GM19043 (cell line): ENCODE measurements around the gene ZNF593.

Source experiments
- ATAC-seq: cut with Tn5 transposase; IDR thresholded peaks from one replicate; pipeline ENCODE4 v1.9.1; 2021; ENCODE audit warnings: low read depth; ENCODE audit not compliant: unreplicated experiment

Gene ZNF593

DNA sequence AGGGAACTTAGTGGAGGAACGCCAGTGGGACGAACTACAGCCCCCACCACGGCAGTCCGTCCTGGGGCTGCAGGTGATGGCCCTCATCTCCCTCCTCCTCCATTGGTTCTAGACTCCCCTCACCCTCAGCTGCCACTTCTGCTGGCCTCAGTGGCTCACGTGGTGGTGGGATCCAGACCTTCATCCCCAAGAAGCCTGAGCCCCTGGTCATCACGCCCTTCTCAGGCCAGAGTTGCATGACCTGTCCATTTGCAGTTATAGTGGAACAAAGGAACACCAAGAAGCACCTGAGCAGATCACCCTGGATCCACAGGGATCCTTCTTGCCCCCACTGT lies 23.8 kb upstream of the ZNF593 start:
- no peak for ATAC-seq

DNA sequence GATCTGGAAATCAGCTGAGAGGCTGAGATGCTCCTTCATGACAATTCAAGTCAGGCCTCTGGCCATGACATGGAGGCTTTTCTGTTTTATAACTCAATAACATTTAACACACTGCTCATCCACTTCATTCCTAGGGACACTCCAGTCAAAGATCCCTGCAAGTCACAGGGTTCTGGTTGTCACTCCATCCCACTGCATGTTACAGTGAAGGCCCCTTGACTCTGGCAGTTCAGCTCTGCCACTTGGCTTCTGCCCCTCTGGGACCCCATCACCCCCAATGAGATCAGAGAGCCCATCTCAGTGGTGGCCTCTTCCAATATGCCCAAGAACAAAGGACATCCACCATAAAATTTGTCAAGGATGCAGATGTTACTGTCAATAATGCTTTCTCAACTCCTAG lies 20.8 kb upstream of the ZNF593 start:
- no peak for ATAC-seq

DNA sequence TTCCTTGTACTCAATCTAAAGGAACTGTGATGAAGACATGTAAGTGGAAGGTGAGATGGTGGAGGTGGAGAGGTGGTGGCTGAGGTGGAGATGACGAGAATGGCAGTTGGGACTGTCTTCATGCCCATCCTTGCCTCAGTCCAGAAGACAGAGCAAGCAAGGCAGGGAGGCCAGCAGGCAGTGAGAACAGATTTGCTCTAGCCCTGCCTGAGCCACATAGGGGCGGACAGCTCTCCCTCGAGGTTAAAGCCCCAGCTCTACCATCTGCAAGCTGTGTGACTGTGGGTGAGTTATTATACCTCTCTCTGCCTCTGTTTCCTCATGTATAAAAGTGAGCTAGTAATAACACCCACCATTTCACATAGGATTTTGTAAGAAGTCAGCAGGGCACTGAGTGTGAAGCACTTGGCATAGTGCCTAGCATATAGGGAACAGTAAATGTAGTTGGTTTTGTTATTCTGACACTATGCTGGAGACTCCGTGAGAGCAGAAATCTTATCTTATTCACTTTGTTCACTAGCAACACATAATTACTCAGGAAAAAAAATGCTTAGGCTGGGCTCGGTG lies 15.7 kb upstream of the ZNF593 start:
- no peak for ATAC-seq

DNA sequence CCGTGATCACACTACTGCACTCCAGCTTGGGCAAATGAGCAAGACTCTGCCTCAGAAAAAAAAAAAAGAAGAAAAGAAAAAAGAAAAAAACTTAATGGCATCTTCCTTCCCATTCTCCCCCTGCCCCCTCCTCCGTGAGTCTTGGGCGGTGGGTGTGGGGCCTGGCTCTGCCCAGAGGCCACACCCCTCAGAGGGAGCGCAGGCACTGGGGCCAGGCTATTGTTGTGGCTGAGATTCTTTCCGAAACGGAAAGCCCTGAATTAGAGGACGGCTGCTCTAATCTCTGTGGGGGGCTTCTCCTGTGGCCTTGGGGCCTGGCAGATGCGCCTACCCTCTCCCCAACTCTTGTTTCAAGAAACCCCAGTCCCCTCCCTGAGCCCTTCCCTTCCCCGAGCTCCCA lies 15.0 kb upstream of the ZNF593 start:
- ATAC-seq: no peak

DNA sequence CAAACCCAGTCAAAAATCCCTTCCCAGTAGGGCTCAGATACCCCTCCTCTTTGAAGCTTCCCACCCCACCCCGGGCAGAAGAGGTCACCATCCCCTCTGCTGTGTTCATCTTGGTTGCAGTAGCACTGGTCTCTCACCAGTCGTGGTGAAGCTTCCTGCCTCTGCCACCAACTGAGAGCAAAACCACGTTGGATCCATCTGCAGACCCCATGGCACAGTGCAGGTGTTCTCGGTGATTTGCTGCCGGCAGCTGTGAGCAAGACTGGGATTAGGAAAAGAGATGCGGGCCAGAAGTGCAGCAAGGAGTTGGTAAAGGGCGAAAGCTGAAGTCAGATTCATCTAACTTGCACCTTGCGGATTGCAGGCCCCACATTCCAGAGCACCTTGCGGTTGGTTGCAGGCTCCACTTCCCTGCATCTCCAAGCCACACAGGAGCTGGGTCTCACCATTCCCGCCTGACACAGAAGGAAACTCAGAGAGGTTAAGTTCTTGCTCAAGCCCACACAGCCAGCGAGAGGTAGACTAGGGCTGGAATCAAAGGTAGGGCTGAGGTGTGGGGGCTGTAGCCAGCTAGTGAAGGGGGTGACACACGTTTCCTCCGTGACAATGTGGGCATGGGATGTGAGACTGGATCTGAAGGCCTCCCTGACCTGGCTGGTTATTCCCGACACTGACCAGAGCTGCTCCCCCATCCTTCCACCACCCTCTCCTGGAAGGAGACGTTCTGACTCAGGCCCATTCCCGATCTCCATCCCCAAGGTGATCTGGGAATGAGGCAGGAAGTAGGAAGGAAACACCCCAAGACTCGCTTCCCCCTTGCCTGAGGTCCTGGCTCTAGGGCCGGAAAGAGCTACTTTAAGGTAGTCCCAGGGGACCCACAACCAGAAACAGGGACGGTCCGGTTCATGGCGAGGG lies 14.1 kb upstream of the ZNF593 start:
- no peak for ATAC-seq

DNA sequence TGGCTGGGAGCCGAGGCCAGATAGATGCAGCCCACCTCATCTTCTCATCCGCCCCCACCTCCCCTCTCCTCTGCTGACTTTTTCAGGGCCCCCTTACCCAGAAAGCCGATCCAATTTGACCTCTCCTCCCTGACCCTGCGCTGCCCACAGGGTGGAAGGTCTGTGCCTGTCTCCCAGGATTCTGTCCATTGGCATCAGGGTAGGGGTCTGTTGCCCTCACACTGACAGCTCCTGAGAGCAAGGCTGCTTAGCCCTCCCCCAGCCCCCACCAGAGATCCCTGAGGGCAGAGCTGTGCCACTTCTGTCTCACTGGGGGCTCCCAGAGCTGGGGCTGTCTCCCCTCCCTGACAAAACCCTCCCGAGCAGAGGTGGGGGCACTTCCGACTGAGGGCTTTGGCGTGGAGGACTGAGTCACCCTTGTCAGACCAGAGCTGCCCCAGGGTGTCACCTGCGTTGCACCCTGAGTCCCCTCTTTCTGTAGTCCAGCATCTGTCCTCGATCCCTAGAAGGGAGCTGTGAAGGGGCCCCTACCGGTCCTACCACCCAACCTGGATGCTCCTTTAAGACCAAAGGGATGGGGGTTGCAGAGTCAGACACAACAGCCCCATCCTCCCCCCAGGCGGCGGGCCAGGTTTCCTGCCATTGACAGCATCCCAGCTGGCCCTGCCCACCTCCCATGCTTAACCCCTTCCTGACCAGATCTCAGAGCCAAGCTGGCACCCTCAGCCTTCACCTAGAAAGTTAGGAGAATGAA lies 13.2 kb upstream of the ZNF593 start:
- ATAC-seq: no peak

DNA sequence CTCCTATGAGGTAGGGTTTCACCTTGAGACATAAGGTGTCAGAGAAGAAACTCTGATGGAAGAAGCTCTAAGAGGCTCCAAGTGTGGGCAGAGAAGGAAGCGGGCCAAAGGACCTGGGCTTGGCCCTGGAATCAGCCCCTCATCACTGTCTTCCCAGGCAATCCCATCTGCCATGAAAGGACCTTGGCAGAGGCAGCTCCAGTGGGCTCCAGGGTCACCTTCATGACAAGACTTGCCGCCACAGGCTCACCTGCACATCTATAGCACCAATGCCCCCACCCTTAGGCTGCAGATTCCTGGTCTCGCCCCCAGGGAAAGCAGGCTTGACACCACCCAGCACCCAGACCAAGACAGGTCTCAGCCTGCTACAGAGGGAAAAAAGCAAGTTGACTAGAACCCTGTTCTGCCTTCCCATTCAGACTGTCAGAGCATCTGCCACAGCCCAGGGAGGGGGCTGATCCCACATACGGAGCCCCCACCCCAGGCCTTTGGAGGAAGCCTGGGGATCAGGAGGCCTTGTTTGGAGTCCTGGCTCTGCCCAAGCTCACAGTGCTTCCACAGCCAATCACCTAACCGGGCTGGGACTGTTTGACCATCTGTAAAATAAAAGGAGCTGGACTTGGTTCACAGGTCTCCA lies 11.3 kb upstream of the ZNF593 start:
- ATAC-seq: no peak

DNA sequence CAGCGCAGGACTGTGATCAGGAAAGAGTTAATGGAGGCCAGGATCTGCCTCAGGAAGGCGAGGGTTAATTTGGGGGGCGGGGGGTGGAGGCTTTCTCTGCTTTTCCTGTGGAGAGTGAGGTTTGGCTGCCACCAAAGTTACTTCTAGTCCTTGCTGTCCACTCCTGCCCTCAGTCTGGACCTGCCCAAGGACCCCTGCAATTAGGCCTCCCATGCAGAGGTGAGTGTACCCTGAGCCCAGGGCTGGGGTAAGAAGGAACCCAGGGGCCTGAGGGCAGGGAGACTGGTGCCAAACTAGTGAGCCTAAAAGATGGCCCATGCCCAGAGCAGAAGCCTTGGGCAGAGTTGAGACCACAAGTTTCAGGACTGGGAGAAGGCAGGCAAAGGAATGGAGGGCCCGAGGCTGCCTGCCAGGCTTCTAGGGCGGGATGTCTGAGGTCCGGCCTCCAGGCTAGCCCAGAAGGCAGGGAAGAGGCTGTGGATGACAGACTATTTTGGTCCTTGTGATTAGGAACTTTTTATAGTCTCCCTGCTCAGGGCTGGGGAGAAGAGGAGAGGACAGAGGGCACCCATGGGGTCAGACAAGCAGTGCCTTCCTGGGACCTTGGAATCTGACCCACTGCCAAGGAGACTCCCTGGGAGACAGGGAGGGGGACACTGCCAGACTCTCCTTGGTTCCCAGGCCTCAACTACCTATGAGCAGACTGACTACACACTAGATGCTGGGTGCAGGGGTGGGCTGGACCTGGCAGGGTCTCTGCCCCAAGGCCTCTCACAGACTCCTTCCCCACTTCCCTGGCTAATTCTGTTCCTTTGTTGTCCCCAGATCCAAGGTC lies 10.6 kb upstream of the ZNF593 start, which contains the start of gene FAM110D:
Gene FAM110D, plus strand, starts transcription at position 172 of the 835 bp plus-strand sequence. CDS start 2,213 bp downstream, outside the sequence.
- no peak for ATAC-seq

DNA sequence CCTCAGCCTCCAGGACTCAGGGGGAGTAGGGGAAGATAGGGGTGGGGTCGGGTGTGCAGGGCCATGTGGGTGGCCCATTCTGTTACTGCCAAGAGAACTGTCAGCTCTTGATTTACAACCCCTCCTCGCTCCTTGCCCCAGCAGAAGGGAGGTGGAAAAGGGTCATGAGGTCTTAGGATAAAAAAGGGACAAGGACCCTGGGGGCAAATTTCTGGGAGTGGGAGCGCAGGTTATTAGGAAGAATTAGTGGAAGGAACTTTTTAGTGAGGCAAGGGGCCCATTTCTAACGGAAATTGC lies 10.0 kb upstream of the ZNF593 start:
- no peak for ATAC-seq

DNA sequence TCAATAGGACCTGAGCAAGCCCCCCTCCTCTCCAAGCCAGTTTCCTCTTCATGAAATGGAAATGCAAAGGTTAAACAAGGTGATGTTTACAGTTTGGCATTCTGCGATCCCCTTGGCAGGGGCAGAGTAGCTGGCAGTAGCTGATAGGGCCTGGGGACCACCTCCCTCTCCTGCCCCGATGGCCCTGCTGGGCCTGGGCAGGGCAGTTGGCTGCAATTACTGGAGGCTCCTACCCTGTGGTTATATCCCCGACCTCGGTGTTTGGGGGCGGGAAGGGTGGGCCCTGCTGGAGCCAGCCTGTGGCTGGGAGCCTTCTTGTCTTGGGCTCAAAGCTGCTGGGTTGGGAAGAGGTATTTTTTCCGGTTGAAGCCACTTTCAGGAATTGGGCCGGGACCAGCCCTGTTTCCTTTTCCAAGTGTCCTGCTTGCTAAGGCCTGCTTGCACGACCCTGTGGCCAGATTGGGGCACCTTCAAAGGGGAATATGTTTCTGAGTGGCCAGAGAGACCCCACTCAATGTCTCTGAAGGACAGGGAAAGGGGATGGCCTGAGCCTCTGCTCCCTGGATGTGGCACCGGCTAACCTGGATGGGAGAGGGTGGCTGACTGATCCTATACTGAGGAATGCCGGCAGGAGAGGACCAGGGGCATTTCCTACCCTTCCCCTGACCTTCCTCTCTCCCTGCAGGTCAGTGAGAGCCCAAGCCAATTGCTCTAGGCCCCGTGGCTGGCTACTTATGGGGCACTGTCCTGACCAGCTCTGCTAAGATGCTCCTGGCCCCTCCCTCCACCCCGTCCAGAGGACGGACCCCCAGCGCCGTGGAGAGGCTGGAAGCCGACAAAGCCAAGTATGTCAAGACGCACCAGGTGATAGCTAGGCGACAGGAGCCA lies 8.9 kb upstream of the ZNF593 start:
- no peak for ATAC-seq

DNA sequence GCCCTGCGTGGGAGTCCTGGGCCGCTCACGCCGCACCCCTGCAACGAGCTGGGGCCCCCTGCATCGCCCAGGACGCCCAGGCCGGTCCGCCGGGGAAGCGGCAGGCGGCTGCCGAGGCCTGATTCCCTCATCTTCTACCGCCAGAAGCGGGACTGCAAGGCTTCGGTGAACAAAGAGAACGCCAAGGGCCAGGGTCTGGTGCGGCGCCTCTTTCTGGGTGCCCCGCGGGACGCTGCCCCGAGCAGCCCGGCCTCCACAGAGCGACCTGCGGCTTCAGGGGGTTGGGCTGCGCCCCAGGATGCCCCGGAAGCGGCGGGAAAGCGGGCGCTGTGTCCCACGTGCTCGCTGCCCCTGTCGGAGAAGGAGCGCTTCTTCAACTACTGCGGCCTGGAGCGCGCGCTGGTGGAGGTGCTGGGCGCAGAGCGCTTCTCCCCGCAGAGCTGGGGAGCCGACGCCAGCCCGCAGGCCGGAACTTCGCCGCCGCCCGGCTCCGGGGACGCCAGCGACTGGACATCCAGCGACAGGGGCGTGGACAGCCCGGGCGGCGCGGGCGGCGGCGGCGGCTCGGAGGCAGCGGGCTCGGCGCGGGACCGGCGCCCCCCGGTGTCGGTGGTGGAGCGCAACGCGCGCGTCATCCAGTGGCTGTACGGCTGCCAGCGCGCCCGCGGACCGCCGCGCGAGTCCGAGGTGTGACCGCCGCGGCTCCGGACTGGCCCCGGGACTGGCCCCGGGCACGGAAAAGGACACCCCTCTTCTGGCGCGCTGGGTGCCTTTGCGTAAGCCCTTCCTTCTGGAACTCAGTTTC lies 8.1 kb upstream of the ZNF593 start:
- ATAC-seq: no peak

DNA sequence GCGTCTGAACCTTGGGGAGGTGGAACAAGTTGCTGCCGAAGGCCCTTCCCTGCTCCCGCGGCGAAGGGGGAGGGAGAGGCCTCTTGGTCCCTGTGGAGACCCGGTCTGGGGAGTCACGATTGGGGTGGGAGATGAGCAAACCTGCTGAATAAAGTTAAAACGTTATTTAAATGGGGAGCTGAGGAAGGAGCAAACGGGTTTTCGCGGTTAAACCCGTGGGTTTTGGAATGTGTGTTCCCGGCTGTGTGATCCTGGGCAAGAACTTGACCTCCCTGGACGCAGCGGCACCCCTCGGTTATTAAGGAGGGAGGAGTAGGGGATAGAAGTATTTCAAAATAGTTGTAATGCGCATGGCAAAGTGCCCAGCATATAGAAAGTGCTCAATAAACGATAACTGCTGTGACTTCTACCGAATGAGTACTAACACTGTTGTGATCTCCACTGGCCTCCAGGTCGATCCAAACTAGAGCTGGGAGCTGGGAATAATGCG lies 7.4 kb upstream of the ZNF593 start:
- no peak for ATAC-seq

DNA sequence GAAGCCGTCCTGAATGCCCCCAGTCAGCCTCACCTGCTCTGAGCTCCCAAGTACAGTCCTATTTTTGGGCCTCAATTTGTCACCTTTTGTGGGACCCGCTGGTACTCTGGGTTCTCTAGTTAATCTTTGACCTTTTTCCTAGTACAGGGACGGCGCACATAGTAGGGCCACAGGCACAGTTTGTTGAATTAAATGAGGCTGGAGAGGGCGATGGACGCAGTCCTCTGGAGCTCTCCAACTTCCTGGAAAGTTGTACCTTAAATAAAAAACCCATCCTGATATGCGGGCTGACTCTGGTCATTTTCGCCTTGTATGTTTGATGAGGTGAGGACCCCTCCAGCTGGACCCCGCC lies 6.0 kb upstream of the ZNF593 start:
- no peak for ATAC-seq

DNA sequence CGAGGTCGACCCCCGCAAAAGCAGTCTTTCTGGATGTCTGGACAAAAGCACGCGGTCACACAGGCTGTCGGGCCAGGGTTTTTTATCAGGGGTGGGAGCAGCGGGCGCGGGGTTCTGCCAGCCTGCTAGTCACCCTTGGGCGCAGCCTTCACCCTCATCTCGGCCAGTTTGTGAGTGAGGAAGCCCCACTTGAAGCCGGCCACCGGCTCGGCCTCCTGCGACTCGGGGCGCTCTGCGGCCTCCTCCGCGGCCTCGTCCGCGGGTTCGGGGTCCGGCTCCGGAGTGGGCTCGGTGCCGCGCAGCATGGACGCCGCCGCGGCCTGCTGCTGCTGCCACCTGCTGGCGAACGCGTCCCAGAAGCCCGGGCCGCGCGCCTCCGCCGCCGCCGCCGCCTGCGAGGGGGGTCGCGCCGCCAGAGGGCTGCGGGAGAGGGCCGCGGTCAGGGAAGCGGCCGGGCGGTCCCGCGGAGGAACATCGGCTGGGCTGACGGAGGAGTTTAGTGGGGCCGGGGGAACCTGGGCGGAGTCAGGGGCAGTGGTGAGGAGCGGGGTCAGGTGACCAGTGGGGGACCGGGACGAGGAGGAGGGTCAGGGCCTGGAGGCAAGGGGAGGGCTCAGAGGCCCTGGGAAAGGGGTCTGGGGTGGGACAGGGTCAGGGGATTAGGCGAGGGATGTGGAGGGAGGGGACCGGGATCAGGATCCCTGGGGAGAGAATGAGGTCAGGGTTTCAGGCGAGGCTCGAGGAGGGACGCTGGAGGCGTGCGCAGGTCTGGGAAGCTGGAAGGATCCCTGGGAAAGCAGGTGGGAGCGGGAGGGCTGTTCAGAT lies 5.5 kb upstream of the ZNF593 start:
- ATAC-seq: no peak

DNA sequence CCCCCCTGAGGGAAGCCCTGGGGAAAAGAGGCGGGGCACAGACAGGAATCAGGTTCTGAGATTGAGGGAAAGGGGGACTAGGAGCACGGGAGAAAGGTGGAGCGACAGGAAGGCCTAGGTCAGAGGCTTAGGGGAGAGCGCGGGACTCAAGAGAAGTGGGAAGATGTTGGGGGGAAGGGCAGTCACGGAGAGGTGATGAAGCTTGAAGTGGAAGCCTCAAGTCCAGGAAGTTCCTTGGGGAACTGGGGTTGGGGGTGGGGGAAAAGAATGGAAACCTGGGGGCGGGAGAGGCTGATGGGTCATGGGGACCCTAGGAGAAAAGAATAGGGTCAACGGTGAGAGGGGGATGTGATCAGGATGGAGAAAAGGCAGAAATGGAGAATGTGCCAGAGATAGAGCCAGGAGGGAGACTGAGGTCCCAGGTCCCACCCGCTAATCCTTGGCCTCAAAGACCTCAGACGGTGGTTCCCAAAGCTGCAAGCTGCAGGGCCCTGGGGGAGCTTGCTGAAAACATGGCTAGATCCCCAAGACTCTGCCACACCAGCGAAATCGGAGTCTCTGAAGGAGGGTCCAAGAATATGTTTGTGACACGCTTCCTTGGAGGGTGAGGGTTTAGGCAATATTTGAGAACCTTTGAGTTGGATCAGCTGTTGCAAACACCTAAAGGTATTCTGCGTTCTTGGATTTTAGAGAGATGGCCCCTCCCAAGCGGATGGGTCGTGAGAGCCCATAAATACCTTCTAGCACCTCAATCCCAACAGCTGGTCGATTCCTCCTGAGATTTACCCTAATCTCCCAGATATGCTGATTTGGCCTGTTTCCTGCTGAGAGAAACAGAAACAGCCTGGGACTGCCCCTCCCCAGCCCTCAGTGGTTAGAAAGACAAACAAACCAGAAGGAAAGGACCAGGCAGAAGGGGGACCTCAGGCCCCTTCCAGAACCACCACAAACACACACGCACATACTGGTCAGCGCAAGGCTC lies 4.6 kb upstream of the ZNF593 start:
- ATAC-seq: no peak

DNA sequence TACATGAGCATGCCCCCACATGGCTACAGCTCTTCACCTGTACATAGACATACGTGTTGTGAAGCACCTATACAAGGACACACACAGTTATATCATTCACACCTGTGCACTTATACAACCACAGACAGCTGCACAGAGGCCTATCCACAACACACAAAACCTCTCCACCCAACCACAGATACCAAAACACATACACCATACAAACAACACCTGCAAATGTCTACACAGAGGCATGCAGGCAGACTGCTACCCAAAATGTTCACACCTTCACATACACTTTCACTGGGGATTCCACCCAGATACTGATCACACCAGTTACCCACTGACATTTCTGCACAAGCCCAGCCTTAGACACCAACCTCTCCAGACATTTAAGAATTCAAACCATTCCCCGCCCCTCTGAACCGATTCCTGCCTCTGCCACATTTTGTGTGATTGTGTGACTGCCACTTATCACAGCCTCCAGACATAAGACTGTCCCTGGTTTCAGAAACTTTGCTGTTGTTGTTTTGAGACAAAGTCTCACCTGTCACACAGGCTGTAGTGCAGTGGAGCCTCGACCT lies 2.9 kb upstream of the ZNF593 start:
- ATAC-seq: no peak
